ENCODE measurements around the gene LGR6.

- TF ChIP-seq CTCF (IDR thresholded peaks at IDR 0.05; ENCODE audit: poor library complexity, severe bottlenecking) (no peak), REST (IDR thresholded peaks at IDR 0.05; ENCODE audit: borderline replicate concordance) (no peak), RAD21 (conservative IDR thresholded peaks at IDR 0.05) (no peak)
These were observed 51.3 kb downstream of the LGR6 start for GRCh38 chr1:202244841-202245261.
